HG02588 (cell line): ENCODE results near the gene GRPEL1.
"Not testable (repeated sequence)": the region's sequence is repeated elsewhere in the genome, so short reads cannot be mapped to it uniquely, and the experiment has no call there.

ENCODE experiments used
- ATAC-seq: cut with Tn5 transposase; IDR thresholded peaks from one replicate; pipeline ENCODE4 v1.9.1; 2021; ENCODE audit warnings: mild to moderate bottlenecking, moderate library complexity; ENCODE audit not compliant: unreplicated experiment

GRPEL1 gene

GRCh38 chr4:7094916-7095315 is 27.1 kb upstream of the GRPEL1 start:
- no peak for ATAC-seq

DNA sequence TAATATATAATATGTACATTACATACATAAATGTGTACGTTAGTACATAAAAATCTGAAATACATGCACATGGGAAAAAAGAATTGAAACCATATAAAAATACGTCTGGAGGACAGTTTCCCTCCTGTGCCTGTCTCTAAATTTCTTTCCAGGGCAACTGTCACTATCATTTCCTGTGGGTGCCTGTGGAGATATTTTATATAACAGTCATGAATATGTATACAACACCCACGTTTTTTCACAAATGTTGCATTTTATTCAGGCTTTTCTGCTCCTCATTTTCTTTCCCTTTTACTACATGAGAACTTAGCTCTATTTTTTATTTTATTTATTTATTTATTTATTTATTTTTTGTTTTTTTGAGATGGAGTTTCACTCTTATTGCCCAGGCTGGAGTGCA is 24.2 kb upstream of the GRPEL1 start:
- no peak for ATAC-seq

- ATAC-seq: no peak
Measured at GRCh38 chr4:7089213-7089986, 21.5 kb upstream of the GRPEL1 start.

DNA sequence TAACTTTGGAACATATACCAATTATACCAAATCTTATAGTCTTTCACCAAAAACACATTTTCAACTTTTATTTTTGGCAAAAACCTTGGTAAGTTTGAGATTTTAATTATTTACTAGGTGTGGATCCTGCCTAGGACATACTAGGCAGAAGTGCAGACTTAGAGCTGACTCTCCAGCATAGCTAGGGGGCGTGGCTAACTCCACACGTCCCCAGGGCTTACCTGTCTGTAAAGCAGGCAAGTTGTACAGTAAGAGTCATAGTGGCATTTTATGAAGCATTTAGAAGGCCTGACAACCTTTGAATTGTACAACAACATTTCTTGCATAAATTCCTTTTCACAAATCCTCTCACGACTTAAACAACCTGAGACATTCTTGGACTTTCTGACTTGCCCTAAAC is 19.2 kb upstream of the GRPEL1 start:
- ATAC-seq: no peak

DNA sequence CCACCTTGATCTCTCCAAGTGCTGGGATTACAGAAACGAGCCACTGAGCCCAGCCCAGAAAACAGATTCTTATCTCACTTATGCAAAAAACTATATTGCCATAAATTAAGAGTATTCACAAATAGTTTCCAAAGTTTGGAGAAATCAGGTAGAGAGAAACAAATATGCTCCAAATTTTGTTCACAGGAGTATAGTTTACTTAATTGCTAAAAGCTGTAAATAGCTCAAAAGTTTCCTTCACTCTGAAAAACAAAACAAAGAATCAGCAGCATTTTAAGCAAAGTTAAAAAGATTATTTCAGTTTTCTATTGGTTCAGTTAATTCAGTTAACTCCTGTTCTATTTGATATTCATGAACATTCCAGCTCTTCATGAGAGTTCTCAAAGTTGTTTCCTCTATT is 18.5 kb upstream of the GRPEL1 start:
- ATAC-seq: no peak

DNA sequence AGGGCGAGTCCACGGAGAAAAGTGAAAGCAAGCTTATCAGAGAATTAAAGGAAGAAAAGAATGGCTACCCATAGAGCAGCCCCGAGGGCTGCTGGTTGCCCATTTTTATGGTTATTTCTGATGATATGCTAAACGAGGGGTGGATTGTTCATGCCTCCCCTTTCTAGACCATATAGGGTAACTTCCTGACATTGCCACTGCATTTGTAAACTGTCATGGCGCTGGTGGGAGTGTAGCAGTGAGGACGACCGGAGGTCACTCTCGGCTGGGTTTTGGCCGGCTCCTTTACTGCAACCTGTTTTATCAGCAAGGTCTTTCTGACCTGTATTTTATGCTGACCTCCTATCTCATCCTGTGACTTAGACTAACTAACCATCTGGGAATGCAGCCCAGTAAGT is 16.7 kb upstream of the GRPEL1 start:
- not testable (repeated sequence) for ATAC-seq

GRCh38 chr4:7083597-7084563 is 16.0 kb upstream of the GRPEL1 start:
- no peak for ATAC-seq

DNA sequence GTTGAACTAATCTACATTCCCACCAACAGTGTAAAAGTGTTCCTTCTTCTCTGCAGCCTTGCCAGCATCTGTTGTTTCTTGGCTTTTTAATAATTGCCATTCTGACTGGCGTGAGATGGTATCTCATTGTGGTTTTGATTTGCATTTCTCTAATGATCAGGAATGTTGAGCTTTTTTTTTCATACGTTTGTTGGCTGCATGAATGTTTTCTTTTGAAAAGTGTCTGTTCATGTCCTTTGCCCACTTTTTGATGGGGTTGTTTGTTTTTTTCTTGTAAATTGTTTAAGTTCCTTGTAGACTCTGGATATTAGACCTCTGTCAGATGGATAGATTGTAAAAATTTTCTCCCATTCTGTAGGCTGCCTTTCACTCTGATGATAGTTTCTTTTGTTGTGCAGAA is 12.0 kb upstream of the GRPEL1 start:
- not testable (repeated sequence) for ATAC-seq

GRCh38 chr4:7079483-7079882 is 11.6 kb upstream of the GRPEL1 start:
- ATAC-seq: not testable (repeated sequence)

DNA sequence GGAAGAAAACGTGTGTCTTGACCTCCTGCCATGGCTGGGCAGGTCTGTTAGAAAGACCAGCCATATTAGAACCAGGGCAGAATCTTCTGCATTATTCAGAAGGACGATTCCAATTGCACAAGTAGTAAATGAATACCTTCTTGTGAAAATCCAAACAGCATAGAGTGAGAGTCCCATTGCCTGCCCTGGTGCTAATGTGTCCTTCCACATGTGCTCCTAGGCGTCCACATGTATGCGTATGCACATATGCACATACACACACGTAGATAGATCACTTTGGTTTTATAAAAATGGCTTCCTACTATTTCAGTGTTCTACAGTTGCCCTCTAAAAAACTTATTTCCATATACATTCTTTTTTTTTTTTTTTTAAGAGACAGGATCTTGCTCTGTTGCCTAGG is 10.2 kb upstream of the GRPEL1 start:
- no peak for ATAC-seq

DNA sequence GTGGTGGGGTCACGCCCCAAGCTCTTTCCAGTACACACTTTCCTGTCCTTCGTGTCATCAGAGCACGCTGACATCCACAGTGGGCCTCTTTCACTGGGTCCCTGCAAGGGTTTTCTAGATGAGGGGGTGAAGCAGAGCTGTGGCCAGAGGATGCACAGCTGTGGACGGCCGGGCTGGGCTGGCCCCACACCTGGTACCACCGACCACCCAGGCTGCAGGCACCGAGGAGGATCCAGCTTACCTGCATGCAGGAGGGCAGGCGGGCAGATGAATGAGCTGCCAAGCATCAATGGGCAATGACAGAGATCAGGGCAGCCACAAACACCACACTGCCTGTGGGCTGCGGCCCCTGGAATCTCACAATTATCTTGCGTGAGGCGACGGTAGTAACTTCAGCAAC is 9.5 kb upstream of the GRPEL1 start:
- no peak for ATAC-seq

DNA sequence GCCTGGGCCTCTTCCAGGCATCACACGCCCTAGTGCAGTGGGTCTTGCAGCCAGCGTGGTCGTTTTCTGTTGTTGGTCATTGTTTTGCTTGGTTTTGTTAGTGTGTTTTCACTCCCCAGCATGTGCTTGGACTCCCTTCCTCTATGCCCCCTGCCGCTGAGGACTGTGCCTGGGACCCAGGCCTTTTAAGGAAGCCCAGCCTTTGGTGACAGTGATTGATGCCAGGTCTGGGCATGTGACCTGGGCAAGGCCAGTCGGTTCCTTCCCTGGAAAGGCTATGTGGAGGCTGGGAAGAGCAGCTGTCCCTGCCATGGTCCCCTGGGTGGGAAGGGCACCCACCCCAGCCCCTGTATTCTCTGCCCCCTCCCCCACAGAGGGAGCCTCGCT is 8.8 kb upstream of the GRPEL1 start:
- no peak for ATAC-seq

GRCh38 chr4:7075962-7076695 is 8.3 kb upstream of the GRPEL1 start:
- no peak for ATAC-seq

DNA sequence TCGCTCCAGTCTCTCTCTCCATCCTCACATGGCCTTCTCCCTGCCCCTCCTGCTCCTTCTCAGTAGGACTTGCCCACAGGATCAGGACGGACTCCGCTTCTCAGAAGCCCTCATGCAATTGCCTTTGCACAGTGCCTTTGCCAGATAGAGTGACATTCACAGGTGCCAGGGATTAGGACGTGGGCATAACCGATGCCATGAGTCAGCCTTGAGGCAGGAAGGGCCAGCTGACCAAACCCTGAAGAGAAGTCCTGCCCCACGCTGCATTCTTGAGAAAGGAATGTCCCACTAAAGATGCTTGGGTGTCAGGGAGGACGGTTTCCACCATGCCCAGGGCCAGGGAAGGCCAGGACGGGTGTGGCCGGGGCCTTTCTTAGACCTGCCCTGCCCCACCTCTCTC is 6.6 kb upstream of the GRPEL1 start:
- ATAC-seq: no peak

- ATAC-seq: no peak
Measured at GRCh38 chr4:7073526-7074390, 5.9 kb upstream of the GRPEL1 start.

GRCh38 chr4:7073059-7073458 is 5.2 kb upstream of the GRPEL1 start:
- ATAC-seq: no peak

- no peak for ATAC-seq
Measured at GRCh38 chr4:7070729-7071511, 3.1 kb upstream of the GRPEL1 start.

- ATAC-seq: no peak
Measured at GRCh38 chr4:7068883-7069282, 1.0 kb upstream of the GRPEL1 start.

GRCh38 chr4:7068279-7068842 is 497 bp upstream of the GRPEL1 start:
- no peak for ATAC-seq
